ENCODE data around the gene SPARCL1.

DNA sequence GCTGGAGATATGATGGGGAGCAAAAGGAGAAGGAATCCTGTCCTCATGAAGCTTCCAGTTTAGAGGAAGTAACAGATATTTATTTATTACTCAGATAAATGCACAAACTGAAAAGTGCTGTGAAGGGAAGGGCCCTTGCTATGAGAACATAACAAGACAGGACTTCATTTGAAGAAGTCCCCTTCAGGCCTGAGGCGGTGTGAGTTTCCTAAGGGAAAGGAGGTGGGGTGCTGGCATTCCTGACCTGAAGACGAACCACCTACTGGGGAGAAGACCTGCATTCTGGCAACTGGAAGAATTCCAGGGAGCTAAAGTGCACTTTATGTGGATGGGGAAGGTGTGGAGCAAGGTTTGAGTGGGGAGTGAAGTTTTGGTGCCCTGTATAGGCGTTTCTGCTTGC lies 15.9 kb upstream of the SPARCL1 start:
- TF ChIP-seq TARDBP (IDR thresholded peaks at IDR 0.05) (no peak), L3MBTL2 (conservative IDR thresholded peaks at IDR 0.05) (no peak), FOXK2 (IDR thresholded peaks at IDR 0.05) (no peak), ELF4 (IDR thresholded peaks at IDR 0.05) (no peak), LEF1 (IDR thresholded peaks at IDR 0.05; ENCODE audit: borderline replicate concordance) (no peak), FOXM1 (IDR thresholded peaks at IDR 0.05; ENCODE audit: borderline replicate concordance) (no peak), CTBP1 (IDR thresholded peaks at IDR 0.05; ENCODE audit: borderline replicate concordance) (no peak), SP1 (IDR thresholded peaks at IDR 0.05) (no peak)
